Stimulated activated CD4-positive, alpha-beta T cell treated with anti-CD3 and anti-CD28 coated beads, Interleukin-15, amount 100 ng/mL, for 48 hours (primary cell): ENCODE data around the gene CRYGC.
"Not testable (repeated sequence)": the region's sequence is repeated elsewhere in the genome, so short reads cannot be mapped to it uniquely, and the experiment has no call there.

Experiments
- DNase-seq, 2 donors: peaks; one replicate each; pipeline ENCODE4 v3.0.0-alpha.2; 2020; ENCODE audit warnings: low read depth in 2 of 2

Gene CRYGC, protein sequence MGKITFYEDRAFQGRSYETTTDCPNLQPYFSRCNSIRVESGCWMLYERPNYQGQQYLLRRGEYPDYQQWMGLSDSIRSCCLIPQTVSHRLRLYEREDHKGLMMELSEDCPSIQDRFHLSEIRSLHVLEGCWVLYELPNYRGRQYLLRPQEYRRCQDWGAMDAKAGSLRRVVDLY

DNA sequence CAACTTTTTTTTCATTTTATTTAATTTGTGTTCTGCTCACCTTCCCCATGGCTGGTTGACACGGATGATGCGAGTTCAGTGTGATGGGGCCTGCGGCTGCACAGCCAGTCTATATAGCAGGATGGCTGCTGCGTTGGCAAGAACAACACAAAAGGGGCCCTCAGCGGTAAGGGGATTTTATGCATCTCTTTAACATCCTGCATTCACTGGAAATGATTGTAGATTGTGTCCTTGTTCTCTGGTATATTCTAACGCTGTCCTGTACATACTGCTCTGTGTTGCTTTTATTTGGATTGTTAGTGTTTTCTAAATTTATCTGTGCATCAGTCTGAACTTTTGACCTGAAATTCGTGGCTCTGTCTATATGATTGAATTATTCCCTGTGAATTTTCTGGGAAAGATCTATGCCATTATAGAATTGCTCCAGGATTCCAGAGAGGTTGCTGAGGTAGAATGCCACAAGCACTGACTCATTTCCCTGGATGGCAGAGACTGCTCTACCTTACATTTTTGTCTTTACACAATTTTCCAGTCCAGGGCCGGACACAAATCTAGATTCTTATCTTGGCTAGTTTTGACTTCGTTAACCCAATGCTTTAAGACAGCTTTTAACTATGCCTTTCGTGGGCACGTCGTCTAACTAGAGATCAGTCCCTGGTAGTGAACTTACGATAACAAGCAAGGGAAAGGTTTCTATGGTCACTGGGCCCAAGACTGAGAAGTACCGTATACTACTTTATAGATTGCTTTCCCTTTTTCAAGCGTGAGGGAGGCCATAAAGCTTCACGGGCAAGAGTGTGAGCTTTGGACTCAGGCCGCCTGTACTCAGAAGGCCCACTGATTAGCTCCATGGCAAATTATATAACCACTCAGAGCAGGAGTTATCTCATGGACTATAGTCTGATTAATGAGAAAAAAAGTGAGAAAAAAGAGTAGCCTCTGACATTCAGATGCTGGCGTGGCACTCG is at the start of gene CRYGC:
CRYGC (minus strand) TSS at position 85 of the 968 bp plus-strand sequence; CDS start at position 49, 36 bp downstream.
- DNase-seq, result no peak

DNA sequence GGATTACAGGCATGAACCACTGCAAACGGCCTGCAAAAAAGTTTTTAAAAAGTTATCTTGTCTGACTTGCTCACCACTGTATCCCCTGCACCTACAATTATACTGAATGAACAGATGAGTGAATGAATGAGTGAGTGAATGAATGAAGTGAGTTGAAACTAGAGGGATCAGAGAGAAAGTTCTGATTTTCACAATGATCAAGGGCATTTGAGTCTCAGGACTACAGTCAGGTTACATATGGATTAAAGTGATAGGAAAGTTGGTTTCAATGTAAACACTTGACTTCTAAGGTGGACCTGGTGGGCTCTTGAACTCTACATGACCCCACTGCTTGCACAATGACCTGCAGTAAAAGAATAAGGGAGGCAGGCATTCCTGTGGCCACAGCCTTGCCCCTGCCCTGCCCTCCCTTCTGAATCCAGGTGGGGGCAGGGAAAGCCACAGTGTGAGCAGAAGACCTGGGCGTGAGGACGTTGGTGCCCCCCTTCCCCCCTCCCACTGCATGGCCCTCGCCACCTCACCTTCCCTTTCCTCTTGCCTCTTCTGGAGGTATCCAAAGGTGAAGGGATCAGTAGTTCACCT is 49.5 kb upstream of the CRYGC start:
- no peak for DNase-seq

DNA sequence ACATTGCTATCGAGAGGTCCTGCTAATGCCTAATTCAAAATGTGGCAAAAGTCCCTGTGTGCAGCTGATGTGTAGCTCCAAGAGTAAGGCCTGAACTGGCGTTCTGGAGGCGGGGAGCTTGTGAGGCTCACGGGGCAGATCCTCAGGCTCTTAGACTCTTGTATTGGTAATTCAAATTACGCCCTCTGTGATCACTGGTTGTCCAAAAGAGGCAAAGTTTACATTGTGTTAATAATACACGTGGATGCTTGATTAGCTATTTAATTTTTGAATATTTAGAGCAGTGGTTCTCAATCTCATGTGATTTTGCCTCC is 46.2 kb upstream of the CRYGC start:
- no peak for DNase-seq

DNA sequence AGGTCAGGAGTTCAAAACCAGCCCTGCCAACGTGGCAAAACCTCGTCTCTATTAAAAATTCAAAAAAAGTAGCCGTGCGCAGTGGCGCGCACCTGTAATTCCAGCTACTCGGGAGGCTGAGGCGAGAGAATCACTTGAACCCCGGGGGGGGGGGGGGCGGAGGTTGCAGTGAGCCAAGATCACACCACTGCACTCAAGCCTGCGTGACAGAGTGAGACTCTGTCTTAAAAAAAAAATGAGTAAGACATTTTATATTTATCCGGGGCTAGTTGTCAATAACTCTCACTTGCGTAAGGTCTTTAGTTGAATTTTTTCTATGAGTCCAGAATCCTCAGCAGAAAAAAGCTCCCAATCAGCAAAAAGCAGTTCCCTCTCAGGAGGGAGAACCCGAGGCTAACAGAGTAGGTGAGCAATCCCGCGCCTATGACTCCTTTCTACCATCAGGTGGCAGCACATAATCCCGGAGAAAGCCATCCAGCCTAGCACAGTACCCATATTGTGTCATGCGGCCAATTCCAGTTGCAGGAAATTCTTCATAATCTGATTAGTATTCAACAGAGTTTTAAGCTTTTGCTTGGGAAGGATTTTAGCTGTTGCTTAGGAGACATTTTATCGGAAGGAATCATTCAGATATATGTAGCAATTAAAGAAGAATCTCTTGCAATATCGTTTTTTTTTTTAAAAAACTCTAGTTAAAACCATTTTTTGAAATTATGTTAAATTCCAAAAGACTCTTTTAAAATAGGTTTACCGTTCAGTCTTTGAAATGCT is 45.6 kb upstream of the CRYGC start:
- DNase-seq, result peak; percentile 30 to 53

DNA sequence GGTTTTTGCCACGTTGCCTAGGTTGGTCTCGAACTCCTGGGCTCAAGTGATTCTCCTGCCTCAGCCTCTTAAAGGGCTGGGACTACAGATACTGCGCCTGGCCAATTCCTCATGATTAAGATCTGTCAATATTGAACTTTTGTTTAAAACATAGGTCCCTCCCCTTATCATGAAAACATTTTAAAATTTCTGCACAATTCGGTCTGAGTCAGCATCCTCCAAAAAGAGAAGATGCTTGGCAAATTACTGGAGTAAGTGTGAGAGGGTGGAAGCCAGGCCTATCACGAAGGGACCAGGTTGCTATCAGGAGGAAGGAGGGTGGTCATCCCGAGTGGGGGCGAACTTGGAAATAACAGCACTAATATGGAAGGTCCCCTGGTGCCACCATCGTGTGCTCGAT is 44.5 kb upstream of the CRYGC start:
- no peak for DNase-seq

DNA sequence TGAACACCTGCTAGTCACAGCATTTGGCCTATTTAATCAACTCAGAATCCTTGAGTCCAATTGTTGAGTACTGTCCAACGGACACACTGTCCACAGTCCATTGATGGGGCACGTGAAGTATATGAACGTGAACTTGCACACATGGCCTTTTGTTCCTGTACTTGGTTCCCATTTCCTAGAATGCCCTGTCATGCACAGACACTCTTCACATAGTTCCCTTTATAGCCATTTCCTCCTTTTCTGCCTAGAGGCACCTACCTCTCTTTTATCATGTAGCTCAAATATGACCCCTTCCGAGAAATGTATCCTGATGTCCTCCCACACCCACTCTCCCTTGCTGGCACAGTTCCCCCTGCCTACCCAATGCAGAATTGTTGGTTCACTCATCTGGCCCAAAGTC is 42.5 kb upstream of the CRYGC start:
- no peak for DNase-seq

DNA sequence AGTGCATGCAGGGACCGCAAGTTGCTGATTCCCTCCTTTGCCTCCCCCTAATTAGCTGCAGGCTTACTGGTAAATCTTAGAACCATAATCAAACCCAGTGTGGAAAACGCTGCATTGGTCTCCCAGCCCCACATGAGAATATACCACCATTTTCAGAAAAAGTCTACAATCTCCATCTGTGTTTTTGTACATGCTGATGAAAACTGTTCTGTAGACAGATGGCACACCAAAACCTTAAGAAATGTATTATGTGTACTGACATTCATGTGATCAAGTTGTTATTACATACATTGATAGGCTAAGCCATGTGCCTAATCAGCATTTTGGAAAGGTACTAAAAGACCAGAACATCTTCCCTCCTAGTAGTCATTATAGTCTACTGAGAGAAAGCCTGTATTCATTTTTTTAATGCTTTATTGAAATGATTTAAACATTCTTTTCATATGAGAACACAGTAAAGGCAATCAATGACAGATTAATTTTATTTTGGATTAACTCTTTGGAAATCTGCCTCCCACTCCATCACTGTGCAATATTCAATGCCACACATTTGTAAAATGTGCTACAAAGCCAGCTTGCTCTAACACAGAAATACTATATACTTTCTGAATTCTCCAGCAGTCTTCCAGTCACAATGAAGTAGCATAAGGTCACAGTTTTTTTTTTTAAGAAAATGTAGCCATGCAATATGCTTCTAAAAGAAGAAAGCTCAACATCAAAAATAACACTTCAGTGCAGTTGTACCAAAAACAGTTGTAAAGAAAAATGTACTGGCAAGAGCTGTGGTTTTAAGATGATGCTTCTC is 35.5 kb upstream of the CRYGC start:
- no peak for DNase-seq

DNA sequence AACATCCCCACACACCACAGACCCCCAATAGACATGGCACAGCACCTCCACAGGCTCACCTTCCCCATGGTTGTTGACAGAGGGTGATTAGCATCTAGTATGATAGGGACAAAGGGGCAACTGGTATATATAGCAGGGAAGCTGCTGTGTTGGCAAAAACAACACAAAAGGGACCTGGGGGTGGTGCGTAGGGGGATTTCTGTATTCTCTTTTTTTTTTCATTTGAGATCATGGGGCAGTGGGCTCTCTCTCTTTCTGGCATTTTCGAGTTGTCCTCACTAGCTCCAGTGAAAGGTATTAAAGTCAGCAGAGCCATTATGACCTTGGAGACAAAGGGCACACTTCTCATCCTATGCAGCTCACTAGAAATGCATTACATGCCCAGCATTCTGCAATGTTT is 33.9 kb upstream of the CRYGC start, which contains the start of gene CRYGA:
CRYGA (minus strand) TSS at position 101 of the 400 bp plus-strand sequence; CDS start at position 68, 33 bp downstream.
- DNase-seq, result no peak

DNA sequence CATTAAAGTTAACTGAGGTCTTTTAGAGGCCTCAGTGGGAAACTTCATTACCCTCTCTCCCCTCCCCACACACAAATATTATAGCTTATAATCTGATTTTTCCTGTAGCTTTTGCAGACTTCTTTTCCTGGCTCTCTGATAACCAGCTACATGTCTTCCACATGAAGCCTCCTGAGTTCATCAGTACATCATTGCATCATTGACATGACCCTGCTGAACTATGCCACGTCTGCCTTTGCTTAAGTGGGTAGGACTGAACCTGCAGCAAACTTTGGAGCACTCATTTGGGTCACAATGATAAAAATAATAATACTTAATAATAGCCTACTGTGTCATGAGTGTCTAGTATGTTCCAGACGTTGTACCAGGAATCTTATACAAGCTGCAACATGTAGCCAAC is 26.8 kb upstream of the CRYGC start:
- DNase-seq, result no peak

DNA sequence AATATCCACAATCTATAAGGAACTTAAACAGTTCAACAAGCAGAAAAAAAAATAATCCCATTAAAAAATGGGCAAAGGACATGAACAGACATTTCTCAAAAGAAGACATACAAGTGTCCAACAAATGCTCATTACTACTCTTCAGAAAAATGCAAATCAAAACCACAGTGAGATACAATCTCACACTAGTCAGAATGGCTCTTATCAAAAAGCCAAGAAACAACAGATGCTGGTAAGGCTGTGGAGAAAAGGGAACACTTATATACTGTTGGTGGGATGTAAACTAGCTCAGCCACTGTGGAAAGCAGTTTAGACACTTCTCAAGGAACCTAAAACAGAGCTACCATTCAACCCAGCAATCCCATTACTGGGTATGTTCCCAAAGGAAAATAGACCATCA is 23.5 kb upstream of the CRYGC start:
- no peak for DNase-seq

DNA sequence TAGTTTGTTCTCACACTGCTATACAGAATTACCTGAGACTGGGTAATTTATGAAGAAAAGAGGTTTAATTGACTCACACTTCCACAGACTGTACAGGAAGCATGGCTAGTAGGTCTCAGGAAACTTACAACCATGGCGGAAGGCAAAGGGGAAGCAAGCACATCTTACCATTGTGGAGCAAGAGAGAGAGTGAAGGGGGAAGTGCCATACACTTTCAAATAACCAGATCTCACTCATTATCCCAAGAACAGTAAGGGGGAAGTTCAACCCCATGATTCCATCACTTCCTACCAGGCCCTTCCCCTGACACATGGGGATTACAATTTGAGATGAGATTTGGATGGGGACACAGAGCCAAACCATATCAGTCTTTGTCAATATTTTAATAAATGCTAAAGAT is 21.3 kb upstream of the CRYGC start:
- DNase-seq, result no peak

DNA sequence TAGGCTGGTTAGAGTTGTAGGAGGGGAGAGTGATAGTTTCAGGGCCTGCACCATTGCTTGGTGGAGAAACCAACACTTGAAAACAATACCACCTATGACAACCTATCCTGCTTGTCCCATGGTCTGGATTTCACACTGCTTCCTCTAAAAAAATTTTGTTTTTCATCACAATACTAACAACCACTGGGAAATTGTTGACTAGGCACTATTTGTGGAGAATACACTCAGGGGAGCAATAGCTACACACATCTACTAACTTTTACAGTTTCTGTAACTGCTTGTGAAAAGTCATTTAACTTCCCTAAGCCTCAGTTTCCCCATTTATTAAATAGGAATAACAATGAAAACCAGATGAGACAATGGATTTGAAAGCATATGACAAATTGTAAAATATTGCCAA is 20.5 kb upstream of the CRYGC start:
- no peak for DNase-seq

DNA sequence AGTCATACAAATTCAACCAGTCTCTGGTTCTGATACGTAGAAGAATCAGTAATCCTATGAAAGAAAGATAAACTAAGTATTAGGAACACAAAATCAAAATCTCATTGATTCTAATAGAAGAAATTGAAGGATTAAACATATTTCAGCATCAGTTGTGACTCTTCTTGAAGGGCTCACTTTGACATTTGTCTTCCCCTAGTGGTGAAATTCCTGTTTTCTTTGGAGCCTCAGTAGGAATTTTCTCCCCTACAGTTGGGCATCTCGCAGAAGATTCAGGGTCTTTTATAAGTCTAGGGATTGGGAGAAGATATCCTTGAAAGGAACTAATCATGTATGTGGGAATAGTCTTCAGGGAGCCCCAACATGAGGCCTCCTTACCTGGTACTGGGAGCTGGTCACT is 19.2 kb upstream of the CRYGC start:
- DNase-seq, result no peak

DNA sequence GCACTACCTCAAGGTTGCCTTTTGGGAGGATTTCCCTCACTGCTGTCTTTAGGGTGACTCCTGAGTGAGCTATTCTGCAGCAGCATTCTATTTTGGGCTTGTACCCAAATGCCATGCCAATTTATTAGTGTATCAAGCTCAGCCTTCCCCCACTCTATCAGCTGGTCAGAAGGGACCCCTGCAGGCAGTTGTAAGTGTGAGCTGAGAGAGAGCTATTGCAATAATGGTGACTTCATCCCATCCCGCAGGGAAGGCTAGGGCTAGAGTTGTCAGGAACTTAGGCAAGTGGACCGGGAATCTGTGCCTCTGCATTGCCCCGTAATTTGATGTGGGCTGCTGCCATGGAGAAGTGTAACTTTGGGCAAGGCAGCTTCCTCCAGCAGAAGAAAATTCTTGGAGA is 18.1 kb upstream of the CRYGC start:
- DNase-seq, result no peak

DNA sequence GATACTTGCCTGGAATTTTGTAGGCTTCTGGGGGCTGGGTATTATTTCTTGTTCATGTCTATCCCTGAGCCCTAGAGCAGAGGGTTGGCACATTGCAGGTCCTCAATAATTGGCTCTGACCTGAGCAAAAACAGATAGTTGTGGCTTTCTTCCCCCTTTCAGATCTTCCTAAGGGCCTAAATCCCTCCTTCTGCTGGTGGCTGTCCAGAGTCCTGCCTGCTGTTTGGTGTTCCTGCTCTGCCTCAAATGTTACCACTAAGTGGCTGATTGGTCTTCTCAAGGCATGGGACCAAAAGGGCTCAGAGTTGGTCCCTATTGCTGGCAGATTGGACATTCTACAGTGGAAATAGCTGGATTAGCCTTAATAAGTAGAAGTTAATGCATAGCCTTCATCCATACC is 17.4 kb upstream of the CRYGC start:
- no peak for DNase-seq

DNA sequence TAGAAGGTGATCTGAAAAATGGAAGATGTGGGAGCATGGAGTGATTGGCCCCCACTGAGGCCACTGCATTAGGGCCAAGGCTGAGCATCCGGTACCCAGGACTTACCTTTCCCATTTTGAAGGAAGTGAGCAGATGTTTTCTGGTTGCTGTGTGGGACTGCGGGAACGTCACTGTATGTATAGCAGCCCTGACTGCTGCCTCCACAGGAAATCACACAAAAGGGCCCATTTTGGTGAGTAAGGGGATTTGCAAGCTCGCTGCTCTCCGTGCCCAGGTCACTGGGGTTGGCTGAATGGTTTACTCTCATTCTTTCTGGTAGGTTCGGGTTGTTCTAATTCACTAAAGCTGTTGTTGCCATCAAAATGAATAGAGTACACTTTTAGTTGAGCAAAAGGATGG is 16.4 kb upstream of the CRYGC start, which contains the start of gene CRYGB:
CRYGB (minus strand) TSS at position 153 of the 400 bp plus-strand sequence; CDS start at position 115, 38 bp downstream.
- no peak for DNase-seq

DNA sequence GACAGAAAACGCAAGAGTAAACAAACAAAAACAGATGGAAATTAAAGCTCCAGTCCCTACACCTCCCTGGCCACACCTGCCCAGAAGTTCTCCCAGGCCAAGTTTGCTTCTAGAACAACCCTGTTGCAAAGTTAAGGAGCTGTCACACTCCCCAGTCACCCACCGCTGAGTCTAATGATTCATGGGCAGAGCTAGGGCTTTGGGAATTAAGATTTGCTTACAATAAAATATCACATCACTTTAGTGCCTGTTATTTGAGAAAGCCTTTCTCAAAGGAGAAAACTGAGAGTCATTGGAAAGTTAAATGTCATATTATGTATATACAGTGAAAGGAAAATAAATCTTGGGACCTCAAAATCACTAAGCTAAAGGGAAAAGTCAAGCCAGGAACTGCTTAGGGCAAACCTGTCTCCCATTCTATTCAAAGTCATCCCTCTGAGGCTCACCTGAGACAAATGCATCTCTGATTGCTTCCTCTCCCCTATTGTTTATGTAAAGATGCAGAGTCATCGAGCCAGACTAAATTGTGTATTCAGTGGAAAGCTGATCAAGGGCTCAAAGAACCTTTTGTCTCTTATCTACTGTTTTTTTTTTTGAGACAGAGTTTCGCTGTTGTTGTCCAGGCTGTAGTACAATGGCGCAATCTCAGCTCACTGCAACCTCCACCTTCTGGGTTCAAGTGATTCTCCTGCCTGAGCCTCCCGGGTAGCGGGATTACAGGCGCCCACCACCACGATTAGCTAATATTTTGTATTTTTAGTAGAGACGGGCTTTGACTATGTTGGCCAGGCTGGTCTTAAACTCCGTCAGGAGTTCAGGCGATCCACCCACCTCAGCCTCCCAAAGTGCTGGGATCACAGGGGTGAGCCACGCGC is 13.5 kb upstream of the CRYGC start:
- no peak for DNase-seq

DNA sequence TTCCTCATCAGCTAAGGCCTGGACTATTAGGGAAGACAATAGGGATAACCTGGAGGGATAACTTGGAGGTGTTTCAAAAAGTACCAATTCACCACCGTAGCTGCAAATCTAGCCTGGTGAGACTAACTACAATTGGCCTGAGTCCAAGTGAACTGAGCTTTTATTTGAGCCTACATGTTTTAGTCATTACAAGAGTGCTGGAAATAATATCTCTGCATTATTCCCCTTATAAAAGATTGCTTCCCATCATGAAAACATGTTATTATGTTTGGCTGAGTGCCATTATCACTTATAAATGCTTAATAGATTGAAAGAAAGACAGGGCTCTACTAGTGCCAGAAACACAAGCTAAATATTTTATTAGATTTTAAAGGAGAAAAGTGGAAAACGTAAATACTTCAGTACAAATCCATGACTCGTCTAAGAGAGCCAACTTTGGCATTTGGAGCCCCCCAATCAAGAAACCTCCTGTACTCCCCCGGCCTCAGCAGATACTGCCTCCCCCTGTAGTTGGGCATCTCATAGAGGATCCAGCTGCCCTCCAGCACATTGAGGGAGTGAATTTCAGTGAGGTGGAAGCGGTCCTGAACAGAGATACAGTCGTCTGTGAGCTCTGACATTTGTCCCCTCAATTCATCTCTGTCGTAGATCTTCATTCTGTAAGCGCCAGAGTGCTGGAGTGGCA is 12.8 kb upstream of the CRYGC start:
- DNase-seq, result no peak

DNA sequence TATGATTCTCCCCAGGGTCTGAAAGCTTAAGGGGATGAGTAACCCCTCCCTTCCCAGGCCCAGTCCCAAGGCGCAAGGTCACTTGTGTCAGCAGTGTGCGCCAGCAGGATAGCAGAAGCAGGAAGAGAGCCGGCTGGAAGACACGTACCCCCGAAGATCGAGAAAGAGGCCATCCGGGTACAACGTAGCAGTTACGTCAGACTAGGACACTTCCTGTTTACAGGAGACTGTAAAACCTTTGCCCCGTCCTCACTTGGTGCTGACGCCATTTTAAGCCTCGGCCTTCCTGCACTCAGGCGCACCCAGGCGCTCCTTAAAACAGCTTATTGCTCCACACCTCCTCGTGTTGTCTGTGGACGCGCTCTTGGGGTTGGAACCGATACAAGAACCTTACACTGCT is 9.8 kb upstream of the CRYGC start:
- DNase-seq, result no peak

DNA sequence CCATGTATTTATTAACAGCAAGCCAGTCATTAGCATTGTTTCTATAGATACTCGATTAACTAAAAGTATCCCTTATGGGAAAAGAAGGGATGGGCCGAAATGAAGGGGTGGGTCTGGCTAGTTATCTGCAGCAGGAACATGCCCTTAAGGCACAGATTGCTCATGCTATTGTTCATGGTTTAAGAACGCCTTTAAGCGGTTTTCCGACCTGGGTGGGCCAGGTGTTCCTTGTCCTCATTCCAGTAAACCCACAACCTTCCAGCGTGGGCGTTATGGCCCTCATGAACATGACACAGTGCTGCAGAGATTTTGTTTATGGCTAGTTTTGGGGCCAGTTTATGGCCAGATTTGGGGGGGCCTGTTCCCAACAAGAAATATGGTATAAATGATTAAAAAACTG is 8.7 kb upstream of the CRYGC start:
- DNase-seq, result not testable (repeated sequence)
